GM12878 (cell line): ENCODE data around the gene MXI1. TPM values are rescaled to one million over a fixed set of nuclear protein-coding genes. Genes with fewer than 3 reads are reported as not detected.

Source experiments
- ATAC-seq: fragments of 200-7000 bp; cut with Tn5 transposase; 3 replicates; pipeline ENCODE4 v1.9.1; 2020; ENCODE audit warnings: mild to moderate bottlenecking, moderate library complexity
- BruUV-seq: library from RNA; stranded (reverse); fragments of 400-500 nt; replicated peaks from 2 replicates; lab custom pipeline; 2021; lab: Mats Ljungman, UMichigan
- CTCF ChIA-PET: fragments of 300-600 bp; sonication (Branson Sonifier 250); formaldehyde crosslinking; extraction: SDS; loops from one replicate; lab custom pipeline; 2021; ENCODE audit warnings: inconsistent platforms; lab: Yijun Ruan, JAX
- POLR2A ChIA-PET: fragments of 350-600 bp; formaldehyde crosslinking; extraction: SDS; loops from one replicate; lab custom pipeline; 2021; ENCODE audit warnings: inconsistent platforms; lab: Charles Lee
- RAD21 ChIA-PET: fragments of 300-600 bp; sonication (Branson Sonifier 250); formaldehyde crosslinking; loops from one replicate; lab custom pipeline; 2023; ENCODE audit warnings: antibody characterized with exemption; ENCODE audit not compliant: unreplicated experiment; lab: Charles Lee
- SMC1A ChIA-PET: fragments of 300-600 bp; sonication (Branson Sonifier 250); formaldehyde crosslinking; loops from one replicate; lab custom pipeline; 2023; ENCODE audit not compliant: unreplicated experiment, uncharacterized antibody; lab: Charles Lee
- DNase-seq: peaks from one replicate; pipeline ENCODE4 v3.0.0-alpha.2; 2011; ENCODE audit warnings: low read depth, low spot score
- FAIRE-seq: peaks from 3 replicates; lab custom pipeline; 2011; peaks lifted over from hg19 to GRCh38; lab: Jason Lieb, UNC
- H2AFZ ChIP-seq: 2 replicates; pipeline ENCODE4 v1.6.0; 2011; ENCODE audit warnings: low read depth, low read length, control low read depth; ENCODE audit not compliant: control insufficient read depth
- H3K27ac ChIP-seq: 2 replicates; pipeline ENCODE4 v1.5.1; 2011; ENCODE audit warnings: control low read depth; ENCODE audit not compliant: control insufficient read depth, insufficient read depth
- H3K27me3 ChIP-seq, 2 experiments: replicated peaks in 1 of 2; 2 replicates each; pipeline versions ENCODE4 v1.6.0 to v1.6.1; 2011; ENCODE audit warnings: low read length in 1 of 2; ENCODE audit not compliant: control insufficient read depth in 2 of 2, insufficient read depth in 2 of 2
- H3K36me3 ChIP-seq, 2 experiments: 2 replicates each; pipeline ENCODE4 v1.5.1; 2011; ENCODE audit warnings: low read length in 1 of 2; ENCODE audit not compliant: control insufficient read depth in 2 of 2, insufficient read depth in 2 of 2
- H3K4me1 ChIP-seq: 2 replicates; pipeline ENCODE4 v1.6.1; 2011; ENCODE audit warnings: mild to moderate bottlenecking, low read length, moderate library complexity, mixed read lengths; ENCODE audit not compliant: control insufficient read depth, insufficient read depth
- H3K4me2 ChIP-seq: 2 replicates; pipeline ENCODE4 v1.6.0; 2011; ENCODE audit warnings: control low read depth; ENCODE audit not compliant: control insufficient read depth, insufficient read depth
- H3K4me3 ChIP-seq: fragments of 200-600 bp; sonication (generic); 2 replicates; pipeline ENCODE4 v1.5.1; 2016
- H3K79me2 ChIP-seq: 2 replicates; pipeline ENCODE4 v1.6.0; 2011; ENCODE audit warnings: low read length; ENCODE audit not compliant: control insufficient read depth, insufficient read depth
- H3K9ac ChIP-seq: 2 replicates; pipeline ENCODE4 v1.8.0; 2011; ENCODE audit warnings: low read length, control low read depth, mixed read lengths; ENCODE audit not compliant: control insufficient read depth, insufficient read depth
- H3K9me3 ChIP-seq: replicated peaks from 3 replicates; pipeline ENCODE4 v1.5.1; 2011; ENCODE audit warnings: mild to moderate bottlenecking, low read length; ENCODE audit not compliant: control insufficient read depth, insufficient read depth
- H4K20me1 ChIP-seq: 2 replicates; pipeline ENCODE4 v1.6.0; 2011; ENCODE audit not compliant: control insufficient read depth, insufficient read depth
- ASH2L ChIP-seq: fragments of 300-600, 200-600 bp; sonication (generic); IDR thresholded peaks from 2 replicates; pipeline ENCODE4 v1.6.1; 2017; ENCODE audit warnings: low read depth, mild to moderate bottlenecking, borderline replicate concordance
- ELK1 ChIP-seq: IDR thresholded peaks from 2 replicates; pipeline ENCODE4 v1.6.1; 2012; ENCODE audit warnings: low read depth, low read length, improper control_type of control experiment
- ESRRA ChIP-seq: IDR thresholded peaks from 2 replicates; pipeline ENCODE4 v1.6.1; 2012; ENCODE audit warnings: mild to moderate bottlenecking, low read length, improper control_type of control experiment
- FOXK2 ChIP-seq: fragments of 450-650 bp; IDR thresholded peaks from 2 replicates; pipeline ENCODE4 v1.6.1; 2017; ENCODE audit warnings: mild to moderate bottlenecking, moderate library complexity
- GABPA ChIP-seq: IDR thresholded peaks from 2 replicates; pipeline ENCODE4 v1.6.1; 2014; ENCODE audit warnings: antibody characterized with exemption, low read depth, mild to moderate bottlenecking, inconsistent platforms
- HCFC1 ChIP-seq: fragments of 150-350 bp; IDR thresholded peaks from 2 replicates; pipeline ENCODE4 v1.6.1; 2014; ENCODE audit warnings: low read length
- IKZF2 ChIP-seq, 2 experiments: fragments of 450-650 bp; IDR thresholded peaks; 2 replicates each; pipeline ENCODE4 v1.6.1; 2017; ENCODE audit warnings: mild to moderate bottlenecking in 2 of 2, moderate library complexity in 2 of 2
- IRF4 ChIP-seq: IDR thresholded peaks from 2 replicates; pipeline ENCODE4 v1.6.1; 2011; ENCODE audit warnings: low read depth, low read length
- JUND ChIP-seq: IDR thresholded peaks from 2 replicates; pipeline ENCODE4 v1.6.1; 2012; ENCODE audit warnings: low read depth, mild to moderate bottlenecking, low read length, improper control_type of control experiment, moderate library complexity
- MAX ChIP-seq: IDR thresholded peaks from 2 replicates; pipeline ENCODE4 v1.6.1; 2012; ENCODE audit warnings: low read depth, low read length, improper control_type of control experiment
- RB1 ChIP-seq: fragments of 450-650 bp; formaldehyde crosslinking; IDR thresholded peaks from 2 replicates; pipeline ENCODE4 v1.6.1; 2017; ENCODE audit warnings: mild to moderate bottlenecking, borderline replicate concordance
- SKIL ChIP-seq: fragments of 450-650 bp; IDR thresholded peaks from 2 replicates; pipeline ENCODE4 v1.6.1; 2017; ENCODE audit warnings: mild to moderate bottlenecking, low read depth, inconsistent platforms; ENCODE audit not compliant: poor library complexity, severe bottlenecking
- SREBF2 ChIP-seq: IDR thresholded peaks from 2 replicates; pipeline ENCODE4 v1.6.1; 2012; ENCODE audit warnings: mild to moderate bottlenecking, low read length
- WRNIP1 ChIP-seq: IDR thresholded peaks from 2 replicates; pipeline ENCODE4 v1.6.1; 2011; ENCODE audit warnings: low read depth, low read length, improper control_type of control experiment, borderline replicate concordance
- ZNF217 ChIP-seq: fragments of 450-650 bp; IDR thresholded peaks from 2 replicates; pipeline ENCODE4 v1.6.1; 2017; ENCODE audit warnings: antibody characterized with exemption, mild to moderate bottlenecking
- WGBS: methylation state at CpG from one replicate; pipeline ENCODE4 v1.1.6; 2016; ENCODE audit warnings: low lambda C conversion rate; ENCODE audit not compliant: insufficient replicate concordance, insufficient coverage; ENCODE audit errors: missing lambda C conversion rate; 5-methylcytosine and 5-hydroxymethylcytosine counted together
- in situ Hi-C: fragments of 300-500 bp; cut with MboI; formaldehyde crosslinking; loops from 9 replicates; pipeline ENCODE4 v1.14.3; 2018; ENCODE audit warnings: mixed read lengths
- intact Hi-C: fragments of 100-400 bp; cut with micrococcal nuclease; formaldehyde crosslinking; loops from one replicate; pipeline ENCODE4 v1.14.2; 2022; ENCODE audit not compliant: unreplicated experiment
- polyA plus RNA-seq, 11 experiments: library from polyadenylated mRNA; depleted of rRNA in 4 of 11; unstranded in 6 of 11; stranded (reverse) in 5 of 11; fragments of >200 nt; fragmentation: Nextera tagmentation in 4 of 11; fragmentation: Illumina TruSeq in 1 of 11; extraction: Ambion mirVana in 4 of 11; extraction: Trizol in 1 of 11; gene quantifications; 1 replicate in 1 of 11; 2 replicates in 10 of 11; pipeline versions ENCODE4 v1.2.1 to v1.2.3, GENCODE V29; 2011 to 2016; ENCODE audit warnings: inconsistent platforms in 2 of 11, missing spikeins in 2 of 11, low read depth in 1 of 11
- total RNA-seq, 4 experiments: library from RNA; depleted of rRNA in 3 of 4; stranded (reverse); fragments of >200 nt in 3 of 4; fragmentation: Illumina TruSeq in 1 of 4; extraction: Trizol in 1 of 4; gene quantifications; 2 replicates each; pipeline versions ENCODE4 v1.2.1 to v1.2.3, GENCODE V29; 2013 to 2021

MXI1 gene
- total and polyA plus RNA-seq, 10 of the 15 experiments (the other 5 are each of a cell fraction or from before 2014, with no cell fraction given), result 0.23 to 8.0 (median 0.41) TPM

GRCh38 chr10:110165239-110165638 is 42.2 kb upstream of the MXI1 start:
- intact Hi-C loops (no loop called here), in situ Hi-C loops (no loop called here)
- POLR2A ChIA-PET, result no interaction called here
- peaks cover 12 to 17% of the 10 kb centered on the region in 2 experiments for H3K27me3 ChIP-seq
- BruUV-seq, result no TSS peak
- CTCF ChIA-PET, result interaction anchor here (0.8 to 1.1 kb wide), 2 partner anchors 114 to 268 kb away, joined by 3 read pairs; no protein-coding TSS in a partner anchor
- H3K79me2 ChIP-seq, result no peaks in the 10 kb centered on the region
- H3K4me3 ChIP-seq, result no peak overlapping the region
- DNase-seq, result no peak
- no peak overlapping the region for H2AFZ ChIP-seq
- no peaks in the 10 kb centered on the region; the same call in 1 of the 2 replicates for H3K4me1 ChIP-seq
- H3K9ac ChIP-seq, result no peak overlapping the region
- no peaks in the 10 kb centered on the region for H3K36me3 ChIP-seq
- H3K27ac ChIP-seq, result no peak overlapping the region
- H3K4me2 ChIP-seq, result no peak overlapping the region
- SMC1A ChIA-PET, result interaction anchor here (0.8 kb wide), 2 partner anchors 41 to 107 kb away, joined by 3 read pairs; no protein-coding TSS in a partner anchor
- FAIRE-seq, result no peak
- 0% methylated on average over 6 of the region's 6 CpGs for WGBS
- 0 out of 2 replicates have a peak, but pooled peaks cover 3% of the 10 kb centered on the region for H4K20me1 ChIP-seq
- RAD21 ChIA-PET, result interaction anchor here (0.9 kb wide), 1 partner anchor 20 kb away, joined by 3 read pairs; no protein-coding TSS in a partner anchor
- TF ChIP-seq IKZF2 (IDR thresholded peaks at IDR 0.05) (no peak), WRNIP1 (no peak), RB1 (no peak)
- no peaks in the 10 kb centered on the region for H3K9me3 ChIP-seq
- ATAC-seq, result no peak

GRCh38 chr10:110167149-110167548 is 40.3 kb upstream of the MXI1 start:
- RAD21 ChIA-PET, result no interaction called here
- no peak overlapping the region for H3K27ac ChIP-seq
- CTCF ChIA-PET, result interaction anchor here (0.7 kb wide), 1 partner anchor 17 kb away, joined by 3 read pairs; no protein-coding TSS in a partner anchor
- FAIRE-seq (no peak), DNase-seq (no peak), ATAC-seq (no peak)
- H3K36me3 ChIP-seq, result no peaks in the 10 kb centered on the region
- H2AFZ ChIP-seq, result no peak overlapping the region
- WGBS, result 64% methylated on average over 7 of the region's 7 CpGs
- H3K4me1 ChIP-seq, result no peaks in the 10 kb centered on the region; the same call in 1 of the 2 replicates
- no peaks in the 10 kb centered on the region for H3K9me3 ChIP-seq
- POLR2A ChIA-PET, result interaction anchor here (0.5 kb wide), 1 partner anchor 251 kb away, joined by 5 read pairs; no protein-coding TSS in a partner anchor
- BruUV-seq, result no TSS peak
- H3K27me3 ChIP-seq, result peaks cover 13 to 17% of the 10 kb centered on the region in 2 experiments
- intact Hi-C loops, result no loop called here
- H3K9ac ChIP-seq, result no peak overlapping the region
- no peak overlapping the region for H3K4me2 ChIP-seq
- H3K79me2 ChIP-seq, result no peaks in the 10 kb centered on the region
- SMC1A ChIA-PET, result interaction anchor here (0.6 kb wide), 1 partner anchor 19 kb away, joined by 3 read pairs; no protein-coding TSS in a partner anchor
- H3K4me3 ChIP-seq, result no peak overlapping the region
- in situ Hi-C loops, result no loop called here
- H4K20me1 ChIP-seq, result 0 out of 2 replicates have a peak, but pooled peaks cover 3% of the 10 kb centered on the region
- no peak for TF ChIP-seq ELK1
- no peak for TF ChIP-seq ASH2L
- no peak for TF ChIP-seq JUND
- no peak for TF ChIP-seq RB1
- TF ChIP-seq IRF4, result no peak
- no peak for TF ChIP-seq MAX
- no peak for TF ChIP-seq SKIL
- no peak for TF ChIP-seq GABPA
- no peak for TF ChIP-seq SREBF2
- no peak for TF ChIP-seq ESRRA
- no peak for TF ChIP-seq ZNF217
- no peak for TF ChIP-seq HCFC1
- TF ChIP-seq FOXK2, result no peak
